ENCODE measurements around the gene TP63.

TP63 gene

DNA sequence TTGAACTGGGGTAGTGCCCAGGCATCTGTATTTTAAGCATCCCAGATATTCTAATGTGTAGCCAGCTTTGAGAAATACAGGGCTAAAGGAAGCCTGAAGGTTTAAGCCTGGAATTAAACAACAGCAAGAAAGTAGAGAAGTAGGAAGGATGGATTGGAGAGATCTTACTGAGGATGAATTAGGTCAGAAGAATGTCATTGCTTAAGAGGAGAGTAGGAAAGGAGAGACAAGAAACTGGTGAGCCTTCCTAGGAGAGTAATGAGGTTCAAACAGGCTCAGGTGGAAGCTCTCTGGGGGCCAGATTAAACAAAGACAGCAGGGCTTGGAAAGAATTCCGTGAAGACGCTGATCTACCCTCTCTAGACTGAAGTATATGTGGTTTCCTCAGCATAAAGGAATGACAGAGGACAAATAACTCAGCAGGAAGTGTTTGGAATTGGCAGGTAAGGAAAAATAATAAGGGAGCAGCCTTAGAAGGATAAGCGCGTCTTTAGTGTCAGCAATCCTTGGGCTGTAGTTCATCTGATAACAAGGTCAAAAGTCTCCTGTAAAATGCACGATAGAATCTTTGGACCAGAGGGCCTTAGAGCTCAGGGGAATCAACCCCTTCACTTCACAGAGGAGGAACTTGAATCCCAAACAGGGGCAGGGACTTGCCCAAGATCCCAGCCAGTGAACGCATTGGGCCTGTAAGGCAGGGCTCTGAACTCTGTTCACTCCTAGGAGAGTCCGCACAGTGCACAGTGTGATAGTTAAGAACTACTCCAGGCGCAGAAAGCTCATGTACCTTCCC lies 90.9 kb downstream of the TP63 start:
- no peak overlapping the region for H3K4me3 ChIP-seq (ENCODE audit: low read depth, low read length)
- in situ Hi-C loops (cut with HindIII; ENCODE audit: low sequenced_read_pairs): no loop called here
- DNase-seq (ENCODE audit: low read depth, low spot score): no peak
- TF ChIP-seq CTCF (IDR thresholded peaks at IDR 0.05; ENCODE audit: low read depth, low read length): no peak

- in situ Hi-C loops (cut with HindIII; ENCODE audit: low sequenced_read_pairs): no loop called here
- TF ChIP-seq CTCF (IDR thresholded peaks at IDR 0.05; ENCODE audit: low read depth, low read length): no peak
- H3K4me3 ChIP-seq (ENCODE audit: low read depth, low read length): no peak overlapping the region
- no peak for DNase-seq (ENCODE audit: low read depth, low spot score)
Observed at GRCh38 chr3:189724356-189724755, 93.2 kb downstream of the TP63 start.

DNA sequence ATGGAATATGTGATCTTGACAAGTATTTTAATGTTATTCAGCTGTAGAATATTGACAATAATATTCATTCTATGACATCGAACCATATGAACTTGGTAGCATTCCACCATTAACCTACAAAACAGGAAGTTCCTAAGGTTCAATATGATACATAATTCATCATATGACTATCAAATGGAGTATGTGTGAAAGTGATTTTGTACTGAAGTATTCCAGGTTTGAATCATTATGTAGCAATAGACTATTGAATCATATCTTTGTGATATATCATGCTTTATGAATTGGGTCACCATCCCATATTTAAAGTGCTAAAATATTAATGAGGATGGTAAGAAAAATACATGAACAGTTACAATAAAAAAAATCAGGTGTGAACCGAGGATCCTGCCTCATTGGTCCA lies 95.1 kb downstream of the TP63 start:
- TF ChIP-seq CTCF (IDR thresholded peaks at IDR 0.05; ENCODE audit: low read depth, low read length): no peak
- no peak overlapping the region for H3K4me3 ChIP-seq (ENCODE audit: low read depth, low read length)
- no peak for DNase-seq (ENCODE audit: low read depth, low spot score)
- in situ Hi-C loops (cut with HindIII; ENCODE audit: low sequenced_read_pairs): no loop called here

DNA sequence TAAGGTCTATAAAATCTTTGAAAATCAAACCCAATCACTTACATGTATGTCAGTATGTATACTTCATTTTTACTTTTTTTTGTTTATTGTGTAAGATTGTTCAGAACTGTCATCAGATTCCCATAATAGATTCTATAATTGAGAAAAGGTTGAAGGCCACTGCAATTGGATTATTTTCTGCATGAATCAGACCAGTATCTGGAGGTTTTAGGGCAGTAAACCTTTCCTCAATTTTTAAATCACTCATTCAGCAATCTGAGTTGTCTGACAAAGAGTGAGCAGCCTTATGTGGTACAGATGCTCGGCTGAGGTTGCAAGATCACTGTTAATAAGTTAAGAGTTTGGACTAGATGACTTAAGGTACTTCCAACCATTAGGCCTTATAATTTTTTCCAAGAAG lies 96.0 kb downstream of the TP63 start:
- TF ChIP-seq CTCF (IDR thresholded peaks at IDR 0.05; ENCODE audit: low read depth, low read length): no peak
- H3K4me3 ChIP-seq (ENCODE audit: low read depth, low read length): no peak overlapping the region
- DNase-seq (ENCODE audit: low read depth, low spot score): no peak
- in situ Hi-C loops (cut with HindIII; ENCODE audit: low sequenced_read_pairs): no loop called here

- peak; percentile 32 for DNase-seq (ENCODE audit: low read depth, low spot score)
- TF ChIP-seq CTCF (IDR thresholded peaks at IDR 0.05; ENCODE audit: low read depth, low read length): no peak
- no peak overlapping the region for H3K4me3 ChIP-seq (ENCODE audit: low read depth, low read length)
- in situ Hi-C loops (cut with HindIII; ENCODE audit: low sequenced_read_pairs): no loop called here
Observed at GRCh38 chr3:189727898-189728297, 96.7 kb downstream of the TP63 start.

DNA sequence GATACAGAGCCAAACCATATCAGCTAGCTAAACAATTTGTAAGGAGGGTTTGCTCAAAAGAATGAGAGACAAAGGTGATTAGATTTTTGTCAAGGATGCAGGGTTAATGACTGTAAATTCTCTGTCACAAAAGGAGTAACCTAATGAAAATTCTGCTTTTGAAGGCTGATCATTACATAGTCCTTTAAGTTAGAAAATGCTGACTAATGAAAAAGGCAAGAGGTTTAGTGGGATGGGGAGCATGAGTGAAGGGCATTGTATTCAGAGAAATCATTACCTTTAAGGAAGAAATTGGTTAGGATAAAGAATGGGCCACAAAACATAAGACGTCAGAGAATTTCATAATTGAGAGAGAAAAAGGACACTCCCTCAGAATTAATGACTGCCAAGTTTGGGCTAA lies 97.7 kb downstream of the TP63 start:
- H3K4me3 ChIP-seq (ENCODE audit: low read depth, low read length): no peak overlapping the region
- in situ Hi-C loops (cut with HindIII; ENCODE audit: low sequenced_read_pairs): no loop called here
- TF ChIP-seq CTCF (IDR thresholded peaks at IDR 0.05; ENCODE audit: low read depth, low read length): no peak
- DNase-seq (ENCODE audit: low read depth, low spot score): no peak
